ENCODE data around the gene ERH.

DNA sequence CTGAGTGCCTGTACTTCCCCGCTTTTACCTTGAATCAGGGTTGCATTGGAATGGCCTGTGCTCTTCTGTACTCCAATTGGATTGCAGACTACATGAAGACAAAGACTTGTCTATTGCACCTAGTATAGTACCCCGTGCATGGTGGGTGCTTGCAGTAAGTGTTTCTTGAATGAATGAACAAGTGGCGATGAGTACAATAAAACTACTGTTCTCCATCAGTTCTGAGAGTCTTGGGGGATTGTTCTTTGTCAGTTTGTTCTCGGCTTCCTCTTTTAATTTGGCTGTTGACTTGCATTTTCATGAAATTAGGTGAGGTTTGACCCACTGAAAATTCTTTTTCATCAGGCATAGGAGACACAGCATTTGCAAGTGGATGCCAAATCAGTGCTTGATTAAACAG lies 34.1 kb downstream of the ERH start:
- TF ChIP-seq PAX5 (IDR thresholded peaks at IDR 0.05; ENCODE audit: insufficient read depth, low read length, severe bottlenecking) (no peak), POLR2AphosphoS5 (IDR thresholded peaks at IDR 0.05; ENCODE audit: low read depth, low read length) (no peak), TAF1 (IDR thresholded peaks at IDR 0.05; ENCODE audit: low read depth, low read length) (no peak), POLR2A (IDR thresholded peaks at IDR 0.05; ENCODE audit: low read depth, low read length) (no peak)
